NCI-H748 treated with DMSO at 0.1 percent for 48 hours (cell line): Measurements from ENCODE around the gene ATP6V1G3.
"Not testable (repeated sequence)": the region's sequence is repeated elsewhere in the genome, so short reads cannot be mapped to it uniquely, and the experiment has no call there.

Source experiments
- DNase-seq: peaks from one replicate; lab custom pipeline; 2025; lab: John Stamatoyannopoulos, UW

Gene ATP6V1G3, protein sequence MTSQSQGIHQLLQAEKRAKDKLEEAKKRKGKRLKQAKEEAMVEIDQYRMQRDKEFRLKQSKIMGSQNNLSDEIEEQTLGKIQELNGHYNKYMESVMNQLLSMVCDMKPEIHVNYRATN

DNA sequence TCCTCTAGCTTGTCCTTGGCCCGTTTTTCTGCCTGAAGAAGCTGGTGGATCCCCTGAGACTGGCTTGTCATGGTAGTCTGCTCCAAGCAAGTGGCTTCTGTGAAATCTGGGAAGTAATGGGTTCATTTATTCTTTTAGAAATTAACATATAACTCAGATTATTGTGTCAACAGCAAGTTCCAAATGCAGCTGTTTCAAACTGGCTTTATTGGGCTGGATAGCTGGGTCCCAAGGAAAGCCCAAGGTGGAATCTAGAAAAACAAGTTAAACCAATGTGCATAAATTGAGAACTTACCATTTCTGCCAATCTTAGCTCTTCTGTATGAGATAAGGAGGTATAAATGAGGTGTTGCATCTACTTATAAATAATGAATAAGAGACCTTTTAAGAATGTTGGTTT, at the start of gene ATP6V1G3:
ATP6V1G3 (minus strand) TSS at position 101 of the 400 bp plus-strand sequence; CDS start at position 71, 30 bp downstream.
- no peak for DNase-seq

DNA sequence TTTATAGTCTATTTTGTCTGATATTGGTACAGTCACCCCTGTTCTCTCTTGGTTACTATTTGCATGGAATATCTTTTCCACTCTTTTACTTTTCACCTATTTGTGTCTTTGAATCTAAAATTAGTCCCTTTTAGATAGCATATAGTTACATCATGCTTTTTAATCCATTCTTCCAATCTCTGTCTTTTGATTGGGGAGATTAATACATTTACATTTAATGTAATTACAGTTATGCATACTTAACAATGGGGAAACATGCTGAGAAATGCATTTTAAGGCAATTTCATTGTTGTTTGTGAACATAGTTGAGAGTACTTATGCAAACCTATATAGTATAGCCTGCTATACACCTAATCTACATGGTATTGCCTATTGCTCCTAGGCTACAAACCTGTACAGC, 48.4 kb upstream of the ATP6V1G3 start:
- no peak for DNase-seq

DNA sequence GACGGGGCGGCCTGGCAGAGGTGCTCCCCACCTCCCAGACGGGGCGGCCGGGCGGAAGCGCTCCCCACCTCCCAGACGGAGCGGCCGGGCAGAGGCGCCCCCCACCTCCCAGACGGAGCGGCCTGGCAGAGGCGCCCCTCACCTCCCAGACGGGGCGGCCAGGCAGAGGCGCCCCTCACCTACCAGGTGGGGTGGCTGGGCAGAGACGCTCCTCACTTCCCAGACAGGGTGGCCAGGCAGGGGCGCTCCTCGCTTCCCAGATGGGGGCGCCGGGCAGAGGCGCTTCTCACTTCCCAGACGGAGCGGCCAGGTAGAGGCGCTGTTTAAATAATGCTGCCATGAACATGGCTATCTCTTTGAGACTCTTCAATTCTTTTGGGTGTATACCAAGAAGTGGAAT, 43.7 kb upstream of the ATP6V1G3 start:
- no peak for DNase-seq

DNA sequence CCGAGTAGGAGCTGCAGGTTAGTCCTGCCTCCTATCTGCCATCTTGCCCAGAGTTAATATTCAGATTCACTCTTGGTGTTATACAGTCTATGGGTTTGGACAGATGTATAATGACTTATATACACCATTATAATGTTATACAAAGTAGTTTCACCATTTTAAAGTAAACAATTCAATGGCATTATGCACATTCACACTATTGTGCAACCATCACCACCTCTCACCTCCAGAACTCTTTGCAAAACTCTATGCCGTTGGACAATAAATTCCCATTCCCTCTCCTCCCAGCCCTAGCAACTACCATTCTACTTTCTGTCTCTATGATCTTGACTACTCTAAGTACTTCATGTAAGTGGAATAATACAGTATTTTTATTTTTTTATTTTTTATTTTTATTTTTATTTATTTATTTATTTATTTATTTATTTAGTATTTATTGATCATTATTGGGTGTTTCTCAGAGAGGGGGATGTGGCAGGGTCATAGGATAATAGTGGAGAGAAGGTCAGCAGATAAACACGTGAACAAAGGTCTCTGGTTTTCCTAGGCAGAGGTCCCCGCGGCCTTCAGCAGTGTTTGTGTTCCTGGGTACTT, 42.8 kb upstream of the ATP6V1G3 start:
- not testable (repeated sequence) for DNase-seq

DNA sequence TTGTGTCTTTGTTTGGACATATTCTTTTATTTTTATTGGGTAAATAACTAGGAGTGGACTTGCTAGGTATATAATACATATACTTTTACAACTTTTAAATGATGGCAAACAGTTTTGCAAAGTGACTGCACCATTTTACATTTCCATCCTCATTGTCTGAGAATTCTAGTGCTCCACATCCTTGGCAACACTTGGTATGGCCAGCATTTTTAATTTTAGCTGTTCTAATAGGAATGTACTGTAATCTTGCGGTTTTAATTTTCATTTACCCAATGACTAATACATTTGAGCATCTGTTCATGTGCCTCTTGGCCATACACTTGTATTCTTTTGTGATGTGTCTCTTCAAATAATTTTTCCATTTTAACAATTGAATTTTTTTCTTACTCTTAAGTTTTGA, 37.0 kb upstream of the ATP6V1G3 start:
- DNase-seq: no peak

DNA sequence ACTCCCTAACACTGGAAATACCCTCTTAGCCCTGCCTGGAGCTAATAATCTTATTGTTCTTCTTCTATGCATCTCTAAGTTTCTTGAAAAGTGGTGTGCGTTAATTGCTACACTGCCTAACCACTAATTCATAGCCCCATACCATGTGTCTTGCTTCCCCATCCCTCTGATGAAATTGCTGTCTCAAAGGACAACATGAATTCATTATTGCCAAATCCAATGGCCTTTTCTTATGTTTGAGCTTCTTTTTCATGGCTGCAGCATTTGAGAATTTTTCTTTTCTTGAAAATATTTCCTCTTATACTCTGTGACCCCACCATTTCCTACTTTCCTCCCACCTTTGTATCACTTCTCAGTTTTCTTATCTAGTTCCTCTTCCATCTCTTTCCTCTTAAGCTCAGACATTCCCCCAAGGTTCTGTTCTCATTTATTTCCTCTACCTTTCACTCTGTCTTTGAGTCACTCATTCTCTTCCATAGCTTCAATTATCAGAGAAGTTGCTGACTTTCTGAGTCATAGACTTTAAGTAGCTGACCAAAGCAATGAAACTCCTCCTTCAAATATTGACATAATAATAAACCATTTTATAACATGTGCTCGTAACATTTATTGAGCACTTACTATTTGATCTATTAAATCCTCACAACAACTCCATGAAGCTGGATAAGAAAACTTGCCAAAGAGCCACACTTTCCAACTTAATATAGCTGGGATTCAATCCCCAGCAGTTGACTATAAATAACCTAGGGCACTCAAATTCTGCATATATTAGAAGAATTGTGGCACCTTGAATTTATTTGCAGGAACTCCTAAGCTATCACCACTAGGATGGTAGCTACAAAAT, 35.5 kb upstream of the ATP6V1G3 start:
- no peak for DNase-seq

DNA sequence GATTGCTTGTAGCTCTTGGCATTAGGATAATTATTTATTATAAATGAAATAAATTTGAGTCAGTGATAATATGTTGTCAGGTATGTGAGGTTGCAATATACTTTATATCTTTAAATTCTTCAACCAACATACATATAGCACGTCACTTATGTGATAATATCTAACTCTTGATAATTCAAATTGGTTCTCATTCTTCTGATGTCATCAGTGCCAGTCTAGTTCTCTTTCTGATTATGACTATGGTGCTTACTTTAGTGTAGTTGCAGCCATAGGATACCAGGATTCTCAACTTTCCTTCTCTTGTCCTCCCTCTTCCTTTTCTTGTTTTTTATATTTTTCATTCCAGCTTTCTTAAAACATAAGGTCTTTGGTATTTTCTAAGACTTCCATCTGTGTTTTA, 34.8 kb upstream of the ATP6V1G3 start:
- DNase-seq: no peak

DNA sequence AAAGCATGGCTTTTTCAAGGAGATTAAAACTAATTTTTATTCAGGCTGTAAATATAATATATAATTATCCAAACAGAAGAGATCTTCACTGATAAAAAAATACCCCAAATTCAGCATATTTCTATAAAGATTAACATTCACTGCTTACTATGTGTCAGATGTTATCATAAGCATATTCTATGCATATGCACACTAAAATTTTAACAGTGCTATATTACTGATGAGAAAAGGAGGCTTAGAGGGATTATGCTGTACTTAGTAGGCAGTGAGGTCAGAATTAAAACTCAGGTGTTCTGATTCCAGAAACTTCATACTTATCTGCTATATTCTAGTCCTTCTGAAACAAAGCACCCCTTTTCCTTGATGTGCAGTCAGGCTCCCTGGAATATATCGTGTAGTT, 33.8 kb upstream of the ATP6V1G3 start:
- DNase-seq: no peak

DNA sequence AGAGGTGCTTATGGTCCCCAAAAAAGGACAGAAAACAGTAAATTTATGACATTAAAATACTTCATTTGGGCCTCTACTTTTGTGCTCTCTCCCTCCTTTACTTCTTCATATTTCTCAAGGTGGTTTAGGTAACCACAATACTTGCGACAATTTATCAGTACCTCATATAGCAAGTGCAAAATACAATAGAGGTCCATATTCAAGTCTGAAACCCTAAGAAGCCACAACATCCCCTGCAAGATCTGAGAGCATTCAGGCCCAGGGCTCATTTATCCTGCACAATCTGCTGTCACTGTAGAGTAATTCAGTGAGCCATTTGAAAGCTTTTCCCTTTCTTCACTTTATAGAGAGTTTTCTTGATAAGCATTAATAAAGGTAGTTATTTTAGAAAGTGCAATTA, 24.2 kb upstream of the ATP6V1G3 start:
- DNase-seq: no peak

DNA sequence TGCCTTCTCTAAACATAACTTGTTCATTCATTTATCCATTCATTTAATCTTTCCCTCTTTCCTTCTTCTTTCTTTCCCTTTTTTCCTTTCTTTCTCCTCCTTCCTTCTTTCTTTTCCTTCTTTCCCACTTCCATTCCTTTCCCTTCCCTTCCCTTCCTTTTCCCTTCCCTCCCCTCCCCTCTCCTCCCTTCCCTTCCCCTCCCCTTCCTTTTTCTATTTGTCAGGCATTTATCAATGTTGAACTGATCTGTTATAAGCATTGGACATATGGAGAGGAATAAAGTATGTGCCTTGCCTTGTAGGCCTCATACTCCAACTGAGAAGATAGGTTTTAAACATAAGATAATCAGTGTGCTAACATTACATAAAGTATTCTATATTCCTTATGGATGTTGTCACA, 23.7 kb upstream of the ATP6V1G3 start:
- DNase-seq: no peak

DNA sequence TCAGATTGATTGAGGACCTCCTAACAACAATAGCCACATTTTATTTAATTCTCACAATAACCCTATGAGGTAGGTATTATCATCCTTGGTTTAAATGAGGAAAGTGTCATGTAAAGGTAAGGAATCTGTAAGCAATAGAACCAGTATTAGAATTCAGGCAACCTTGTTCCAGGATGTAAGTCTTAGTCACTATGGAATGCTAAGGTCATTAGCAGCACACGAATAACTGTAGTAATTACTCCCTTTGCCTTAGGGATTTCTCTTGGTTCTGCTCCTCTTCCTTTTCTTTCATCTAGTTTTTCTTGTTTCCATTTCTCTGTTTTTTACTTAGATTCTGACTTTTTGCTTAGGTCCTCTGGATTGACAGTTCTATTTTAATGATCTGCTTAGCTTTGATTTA, 23.1 kb upstream of the ATP6V1G3 start:
- no peak for DNase-seq

DNA sequence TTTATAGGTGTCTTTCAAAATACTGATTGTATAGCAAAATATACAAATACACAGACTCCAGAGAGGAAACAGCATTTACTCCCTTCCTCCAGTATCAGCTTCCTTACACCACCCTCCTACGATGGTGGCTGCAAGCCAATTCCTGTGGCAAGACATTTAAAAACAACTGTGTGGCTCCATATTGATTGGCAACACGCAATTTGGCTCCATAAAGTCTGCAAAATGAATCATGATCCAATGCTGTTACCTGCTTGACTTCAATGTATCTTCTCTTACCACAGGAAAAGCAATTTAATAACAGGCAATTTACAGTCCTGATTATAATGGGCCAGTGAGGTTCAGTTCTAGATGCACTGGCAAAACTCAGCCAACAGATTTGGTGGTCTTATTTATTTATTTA, 19.7 kb upstream of the ATP6V1G3 start:
- DNase-seq: no peak

DNA sequence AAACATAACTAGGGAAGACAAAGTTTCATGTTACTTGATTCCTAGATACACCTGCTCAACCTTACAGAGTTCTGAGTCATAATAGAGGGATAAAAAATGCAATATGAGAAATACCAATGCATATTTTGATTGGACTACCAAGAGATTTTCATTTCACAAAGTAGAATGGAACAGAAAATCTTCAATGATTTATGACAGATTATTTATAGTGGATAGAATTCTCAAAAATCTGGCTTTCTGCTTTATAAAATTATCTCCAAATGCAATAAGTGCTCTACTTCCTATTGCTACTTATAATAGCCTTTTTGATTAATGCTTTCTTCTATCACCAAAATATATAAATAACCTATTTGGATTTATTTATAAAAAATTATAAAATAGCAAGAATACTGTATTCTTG, 18.9 kb upstream of the ATP6V1G3 start:
- DNase-seq: no peak

DNA sequence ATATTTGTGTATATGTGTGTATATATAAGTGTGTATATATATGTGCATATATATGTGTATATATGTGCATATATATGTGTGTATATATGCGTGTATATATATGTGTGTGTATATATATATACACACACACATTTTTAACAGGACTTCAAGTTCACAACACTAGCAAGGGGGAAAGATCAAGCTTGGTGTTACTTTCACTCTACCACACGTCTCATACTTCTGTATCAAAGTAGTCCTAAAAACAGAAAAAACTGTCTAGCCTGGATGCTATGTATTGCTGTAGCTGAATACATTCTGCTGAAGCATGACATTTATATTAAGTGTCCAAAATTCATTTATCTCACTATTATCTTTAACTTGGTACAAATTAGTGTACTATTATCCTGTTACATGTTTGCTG, 17.9 kb upstream of the ATP6V1G3 start:
- DNase-seq: no peak

DNA sequence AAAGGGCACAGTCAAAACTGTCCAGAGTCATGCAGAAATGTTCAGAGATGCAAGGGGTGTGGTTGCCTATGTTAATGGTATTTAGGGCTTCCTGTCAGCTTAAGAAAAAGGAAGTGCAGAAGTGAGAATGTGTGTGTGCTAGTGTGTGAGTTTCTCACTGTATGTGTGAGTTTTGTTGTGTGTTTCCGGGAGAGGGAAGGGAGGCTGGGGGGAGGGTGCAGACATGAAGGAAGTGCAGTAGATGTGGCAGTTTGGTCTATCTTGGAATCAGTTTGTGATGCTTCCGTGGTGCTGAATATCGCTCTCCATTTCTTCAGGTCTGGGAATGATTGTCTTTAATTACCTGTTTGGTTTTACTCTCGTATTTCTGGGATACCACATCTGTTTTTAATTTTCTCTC, 16.5 kb upstream of the ATP6V1G3 start:
- no peak for DNase-seq

DNA sequence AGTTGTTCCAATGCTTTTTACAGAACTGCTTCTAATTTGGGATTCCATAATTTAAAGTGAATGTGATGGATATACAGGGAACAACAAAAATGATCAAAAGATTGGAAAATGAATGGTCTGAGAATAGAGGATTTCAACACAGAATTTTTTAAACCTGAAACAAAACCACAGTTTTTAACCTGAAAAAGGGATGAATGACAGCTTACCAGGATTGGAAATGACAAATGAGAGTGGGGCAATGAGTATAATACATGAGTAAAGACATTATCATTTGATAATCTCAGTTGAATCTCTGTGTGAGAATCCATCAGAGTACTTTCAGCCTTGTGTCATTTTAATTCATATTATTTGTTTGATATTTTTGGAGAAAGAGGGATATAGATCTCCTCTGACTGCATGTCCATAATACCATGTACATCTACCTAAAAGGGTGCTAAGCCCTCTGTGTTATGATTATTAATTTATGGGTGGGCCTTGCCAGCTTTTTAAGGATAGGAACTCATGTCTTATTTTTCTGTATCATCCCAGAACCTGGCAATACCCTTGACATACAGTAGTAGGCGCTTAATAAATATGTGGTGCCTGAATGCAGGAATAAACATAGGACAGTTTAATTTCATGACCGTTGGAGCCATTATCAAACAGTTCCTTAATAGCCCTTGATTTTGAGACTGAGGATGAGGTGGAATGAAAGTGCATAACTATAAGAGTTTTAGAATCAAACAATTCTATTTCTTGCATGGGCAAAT, 12.4 kb upstream of the ATP6V1G3 start:
- no peak for DNase-seq

DNA sequence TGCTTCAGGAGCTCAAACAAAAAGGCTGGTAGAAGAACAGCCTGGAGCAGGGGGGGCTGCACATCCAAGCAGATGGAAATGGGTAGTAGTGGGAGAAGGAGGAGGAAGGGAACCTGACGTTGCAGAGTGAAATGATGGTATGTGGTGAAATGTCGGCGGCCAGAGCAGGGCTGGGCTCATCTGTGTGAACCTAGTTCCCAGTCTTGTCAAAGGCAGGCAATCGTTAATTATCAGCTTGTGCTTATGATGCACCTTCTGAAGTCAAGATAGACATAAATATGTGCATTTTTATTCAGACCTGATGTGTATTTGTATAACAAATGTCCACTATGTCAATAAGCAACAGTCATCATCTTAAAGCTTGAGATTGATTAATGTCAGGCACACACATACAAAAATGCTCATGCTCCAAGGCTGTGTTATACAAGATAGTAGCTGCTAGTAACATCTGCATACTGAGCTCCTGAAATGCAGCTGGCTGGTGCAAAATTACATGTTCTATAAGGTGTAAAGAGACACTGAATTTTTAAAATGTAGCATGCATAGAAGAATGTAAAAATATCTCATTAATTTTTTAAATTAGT, 10.6 kb upstream of the ATP6V1G3 start:
- no peak for DNase-seq

DNA sequence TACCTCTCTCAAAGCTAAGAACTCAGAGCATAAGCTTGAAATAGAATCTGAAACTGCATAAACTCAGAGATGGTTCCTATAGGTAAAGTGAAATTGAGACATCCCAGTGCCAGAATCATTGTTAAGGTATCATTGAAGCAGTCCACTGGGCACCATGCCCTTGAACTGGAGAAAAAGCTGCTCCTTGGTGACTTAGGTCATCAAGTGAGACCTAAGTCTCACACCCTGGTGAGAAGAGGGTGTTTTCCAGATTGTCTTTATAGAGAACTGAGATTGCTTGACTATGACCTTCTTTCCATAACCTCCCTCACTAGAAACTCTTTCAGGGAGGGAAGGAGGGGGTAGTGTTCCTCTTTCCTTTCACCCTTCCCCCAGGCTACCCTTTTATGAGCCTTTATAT, 9.4 kb upstream of the ATP6V1G3 start:
- DNase-seq: no peak

DNA sequence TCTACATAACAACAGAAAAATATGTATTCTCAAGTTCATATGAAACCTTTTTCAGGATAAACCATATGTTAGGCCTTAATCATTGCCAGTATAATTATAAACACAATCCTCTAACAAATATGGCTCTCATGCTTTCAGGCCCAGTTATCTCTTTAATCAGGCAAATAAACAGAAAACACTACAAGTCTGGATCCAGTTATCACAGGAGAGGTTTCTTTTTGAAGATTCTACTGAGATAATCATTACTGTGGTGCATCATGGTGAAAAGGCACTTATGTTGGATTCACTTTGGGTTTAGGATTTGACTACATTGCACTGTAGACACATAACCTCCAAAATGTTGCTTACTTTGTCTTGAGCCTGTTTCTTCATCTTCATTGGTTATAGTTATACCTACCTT, 8.4 kb upstream of the ATP6V1G3 start:
- DNase-seq: no peak

DNA sequence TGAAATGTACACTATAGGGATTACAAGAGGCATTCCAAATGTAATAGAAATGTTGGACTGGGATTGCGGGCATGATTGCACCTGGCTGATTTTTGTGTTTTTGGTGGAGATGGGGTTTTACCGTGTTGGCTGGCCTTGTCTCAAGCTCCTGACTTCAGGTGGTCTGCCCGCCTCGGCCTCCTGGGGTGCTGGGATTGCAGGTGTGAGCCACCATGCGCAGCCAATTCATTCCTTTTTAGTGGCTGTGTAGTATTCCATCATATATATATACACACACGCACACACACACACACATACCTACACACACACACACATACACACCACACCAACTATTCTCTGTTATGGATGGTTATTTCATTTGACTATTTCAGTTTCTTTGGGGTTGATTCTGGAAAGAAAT, 4.7 kb upstream of the ATP6V1G3 start:
- no peak for DNase-seq

DNA sequence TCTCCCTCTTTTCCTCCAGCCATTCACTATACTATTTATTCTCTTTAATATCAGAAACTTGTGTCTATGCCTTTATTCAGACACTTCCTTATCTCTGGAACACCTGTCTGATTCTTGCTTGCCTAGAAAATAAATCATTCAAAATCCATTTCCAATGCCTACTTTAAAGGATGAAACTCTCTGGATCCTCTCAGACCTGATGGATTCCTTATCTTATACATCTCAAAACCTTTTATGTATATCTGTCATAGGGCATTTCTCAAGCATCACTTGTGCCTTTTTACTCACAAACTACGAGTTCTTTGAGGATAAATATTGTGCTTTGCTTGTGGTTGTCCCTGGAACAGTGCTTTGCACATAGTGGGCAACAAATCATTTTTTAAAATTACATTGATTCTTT, 3.8 kb upstream of the ATP6V1G3 start:
- DNase-seq: no peak

DNA sequence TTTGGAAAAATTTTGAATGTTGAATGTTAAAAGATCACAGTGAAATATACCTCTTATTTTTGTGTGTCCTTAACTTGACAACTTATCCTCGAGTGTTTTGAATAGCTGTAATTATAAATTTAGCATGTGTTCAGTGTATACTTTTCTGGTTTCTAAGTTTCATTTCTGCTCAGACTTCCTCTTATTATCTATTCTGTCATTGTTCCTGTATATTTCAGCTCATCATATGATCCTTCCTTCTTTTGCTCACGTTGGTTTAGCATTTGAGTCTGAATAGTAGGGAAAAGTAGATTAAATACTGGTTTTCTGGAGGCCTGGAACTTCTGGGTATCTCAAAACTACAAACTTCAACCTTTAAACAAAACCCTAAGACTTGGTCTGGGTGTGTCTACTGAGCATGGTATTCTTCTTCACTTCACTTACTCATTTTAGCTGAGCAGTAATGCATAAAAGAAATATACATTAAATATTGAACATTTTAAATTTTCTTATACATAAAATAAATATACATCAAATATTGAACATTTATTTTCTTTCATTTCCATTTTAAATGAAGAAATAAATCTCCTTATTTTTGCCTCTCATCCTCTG, 3.3 kb upstream of the ATP6V1G3 start:
- DNase-seq: no peak
